Cerebellar cortex (tissue), 1 donor: Measurements from ENCODE around the gene CHN2.
A peak's percentile ranks its signal among the peaks of the same experiment; 100 is the strongest.

ENCODE experiments used
- DNase-seq: peaks from one replicate; pipeline ENCODE4 v3.0.0-alpha.2; 2015; ENCODE audit warnings: low spot score

Gene CHN2

GRCh38 chr7:29364661-29365060 lies 170.1 kb downstream of the CHN2 start:
- no peak for DNase-seq

GRCh38 chr7:29365423-29365822 lies 170.8 kb downstream of the CHN2 start:
- DNase-seq, result no peak

GRCh38 chr7:29367784-29368183 lies 173.2 kb downstream of the CHN2 start:
- DNase-seq, result no peak

- no peak for DNase-seq
These were observed 175.4 kb downstream of the CHN2 start for GRCh38 chr7:29369909-29370488.

GRCh38 chr7:29370531-29371314 lies 176.1 kb downstream of the CHN2 start:
- DNase-seq, result no peak

GRCh38 chr7:29371472-29371871 lies 176.9 kb downstream of the CHN2 start:
- peak; percentile 50 for DNase-seq

- no peak for DNase-seq
These were observed 177.9 kb downstream of the CHN2 start for GRCh38 chr7:29372351-29373090.

- no peak for DNase-seq
These were observed 181.3 kb downstream of the CHN2 start for GRCh38 chr7:29375641-29376562.

GRCh38 chr7:29377718-29378117 lies 183.1 kb downstream of the CHN2 start:
- DNase-seq, result no peak

GRCh38 chr7:29379551-29379950 lies 185.0 kb downstream of the CHN2 start:
- DNase-seq, result no peak

GRCh38 chr7:29381206-29382094 lies 186.9 kb downstream of the CHN2 start:
- DNase-seq, result peak; percentile 87

- no peak for DNase-seq
These were observed 189.7 kb downstream of the CHN2 start for GRCh38 chr7:29384277-29384676.

GRCh38 chr7:29385214-29385814 lies 190.7 kb downstream of the CHN2 start:
- DNase-seq, result no peak

- DNase-seq, result no peak
These were observed 191.7 kb downstream of the CHN2 start for GRCh38 chr7:29386196-29386765.

GRCh38 chr7:29391262-29391661 lies 196.7 kb downstream of the CHN2 start:
- no peak for DNase-seq

GRCh38 chr7:29394321-29394720 lies 199.7 kb downstream of the CHN2 start:
- no peak for DNase-seq

GRCh38 chr7:29396563-29396962 lies 202.0 kb downstream of the CHN2 start:
- peak; percentile 73 for DNase-seq

- no peak for DNase-seq
These were observed 202.8 kb downstream of the CHN2 start for GRCh38 chr7:29397398-29397797.

GRCh38 chr7:29398011-29398410 lies 203.4 kb downstream of the CHN2 start:
- DNase-seq, result no peak

GRCh38 chr7:29400437-29400836 lies 205.9 kb downstream of the CHN2 start:
- DNase-seq, result peak; percentile 65
